GM19238 (cell line): ENCODE results near the gene NEGR1.

Experiments used
- DNase-seq: peaks from one replicate; pipeline ENCODE4 v3.0.0; 2011; ENCODE audit warnings: low spot score; ENCODE audit not compliant: insufficient read length

NEGR1 gene

DNA sequence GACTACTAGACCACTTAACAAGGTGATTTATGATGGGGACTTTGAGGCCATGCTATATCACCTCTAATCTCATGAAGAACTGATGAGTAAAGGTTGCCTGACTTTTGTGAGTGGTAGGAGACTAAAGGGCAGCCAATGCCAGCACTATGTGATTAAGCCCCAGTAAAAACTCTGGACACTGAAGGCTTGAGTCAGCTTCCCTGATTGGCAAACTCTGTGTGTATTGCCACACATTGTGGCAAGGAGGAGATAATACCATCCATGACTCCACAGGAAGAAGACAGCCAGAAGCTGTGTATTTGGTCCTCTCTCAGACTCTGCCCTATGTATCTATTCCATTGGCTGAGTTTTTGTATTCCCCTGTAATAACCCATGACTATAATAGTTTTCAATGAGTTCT lies 788.2 kb downstream of the NEGR1 start:
- no peak for DNase-seq

DNA sequence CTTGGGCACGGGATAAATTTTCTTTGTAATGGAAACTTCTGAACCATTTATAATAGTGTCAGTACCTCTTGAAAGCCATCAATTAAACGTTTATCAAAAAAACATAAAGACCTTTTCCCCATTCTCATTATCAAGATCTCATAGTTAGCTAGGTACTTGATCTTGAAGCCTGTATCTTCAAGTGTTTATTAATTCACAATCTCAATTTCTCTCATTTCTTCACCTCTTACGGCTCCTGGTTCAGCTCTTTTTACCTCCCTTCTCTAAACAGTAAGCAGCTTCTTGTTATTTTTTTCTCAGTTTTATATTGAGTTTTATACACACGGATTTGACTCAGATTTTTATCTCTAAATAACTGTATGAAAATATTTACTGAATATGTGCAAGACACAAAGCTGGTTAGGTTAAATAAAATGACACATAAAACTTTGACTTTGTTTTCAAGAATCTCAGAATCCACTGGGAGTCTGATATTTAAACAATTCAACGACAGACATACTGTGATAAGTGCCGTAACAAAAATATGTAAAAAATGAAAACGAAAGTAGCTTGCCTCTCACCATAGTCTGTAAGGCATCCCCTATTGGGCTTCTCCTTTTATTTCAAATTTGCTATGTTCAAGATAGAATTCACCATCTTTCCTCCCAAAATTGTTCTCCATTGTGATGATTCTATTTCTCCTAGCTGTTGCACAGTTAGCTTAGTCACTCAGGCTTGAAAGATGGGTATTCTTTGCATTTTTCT lies 789.9 kb downstream of the NEGR1 start:
- no peak for DNase-seq

DNA sequence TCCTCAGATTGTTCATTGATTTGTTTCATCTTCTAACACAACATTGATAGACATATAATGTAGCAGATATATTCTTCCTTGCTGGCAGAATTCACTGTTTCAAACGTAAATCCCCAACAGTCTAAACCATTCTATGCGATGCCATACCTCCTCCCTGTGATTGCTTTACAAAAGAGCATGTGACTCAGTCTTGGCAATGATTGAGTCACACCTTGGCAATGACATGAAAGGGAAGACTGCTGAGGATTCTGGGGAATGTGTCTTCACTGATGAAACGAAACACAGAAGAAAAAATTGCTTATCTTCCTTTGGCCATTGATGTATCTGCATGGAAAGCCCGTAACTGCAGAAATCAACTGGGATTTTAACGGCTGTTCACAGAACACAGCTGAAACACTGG lies 791.9 kb downstream of the NEGR1 start:
- DNase-seq: no peak

DNA sequence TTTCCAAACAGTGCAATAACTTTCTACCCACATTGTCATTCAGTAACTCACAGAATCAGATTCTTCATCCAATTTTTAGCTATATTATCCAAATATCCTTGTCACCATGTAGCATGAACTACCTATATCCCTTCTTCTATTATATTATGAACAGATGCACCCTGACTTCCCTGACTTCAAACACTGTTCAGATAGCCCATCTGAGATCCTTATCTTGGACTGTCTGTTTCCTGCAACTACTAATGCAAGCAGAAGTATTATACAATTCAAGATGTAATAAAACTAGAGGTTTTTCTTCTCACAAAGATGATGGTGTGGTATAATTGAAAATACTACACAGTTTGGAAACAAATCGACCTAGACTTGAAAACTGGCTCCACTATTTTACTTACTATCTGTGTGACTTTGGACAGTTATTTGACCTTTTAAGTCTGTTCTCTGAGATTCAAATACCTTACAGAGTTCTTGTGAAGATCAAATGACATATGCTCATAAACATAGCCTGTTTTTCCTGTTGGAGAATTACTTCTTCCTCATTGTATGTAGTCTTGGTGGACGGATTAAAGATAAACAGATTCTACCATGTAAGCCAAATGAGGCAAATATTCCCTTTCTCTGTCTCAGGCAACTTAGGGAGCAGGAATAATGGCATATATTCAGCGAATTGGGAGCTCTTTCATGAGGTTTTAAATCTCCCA lies 793.6 kb downstream of the NEGR1 start:
- no peak for DNase-seq

DNA sequence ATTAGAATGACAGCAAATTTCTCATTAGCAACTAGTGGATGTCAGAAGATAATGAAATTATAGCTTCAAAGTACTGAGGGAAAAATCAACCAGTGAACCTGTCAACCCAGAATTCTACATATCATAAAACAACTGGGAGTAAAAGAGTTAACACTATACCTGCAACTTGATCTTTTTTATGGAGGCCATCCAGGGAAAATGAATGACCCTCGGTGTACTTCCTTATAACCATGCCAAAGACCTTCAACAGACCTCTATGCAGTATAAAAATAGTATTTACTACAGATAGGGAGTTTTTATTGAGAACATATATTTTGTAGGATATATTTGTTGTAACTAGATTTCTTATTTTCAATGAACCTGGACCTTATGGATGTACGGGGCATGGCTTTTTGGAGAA lies 809.0 kb downstream of the NEGR1 start:
- no peak for DNase-seq

DNA sequence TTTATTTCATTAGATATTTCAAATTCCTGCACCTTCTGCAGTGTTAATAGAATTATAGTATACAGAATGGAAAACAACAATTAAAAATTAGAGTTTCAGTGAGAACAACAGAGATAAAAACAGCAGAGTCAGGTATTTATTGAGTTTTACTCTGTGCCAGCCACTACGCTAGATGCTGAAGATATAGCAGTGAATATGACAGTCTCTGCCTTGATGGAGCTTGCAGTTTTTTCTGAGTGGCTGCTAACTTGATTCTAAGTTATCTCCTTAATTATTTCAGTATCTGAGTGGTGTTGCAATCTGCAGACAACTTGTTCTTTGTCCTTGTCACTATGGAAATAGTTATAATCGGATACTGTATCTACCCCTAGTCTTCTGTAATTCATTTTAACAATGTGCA lies 817.2 kb downstream of the NEGR1 start:
- no peak for DNase-seq

DNA sequence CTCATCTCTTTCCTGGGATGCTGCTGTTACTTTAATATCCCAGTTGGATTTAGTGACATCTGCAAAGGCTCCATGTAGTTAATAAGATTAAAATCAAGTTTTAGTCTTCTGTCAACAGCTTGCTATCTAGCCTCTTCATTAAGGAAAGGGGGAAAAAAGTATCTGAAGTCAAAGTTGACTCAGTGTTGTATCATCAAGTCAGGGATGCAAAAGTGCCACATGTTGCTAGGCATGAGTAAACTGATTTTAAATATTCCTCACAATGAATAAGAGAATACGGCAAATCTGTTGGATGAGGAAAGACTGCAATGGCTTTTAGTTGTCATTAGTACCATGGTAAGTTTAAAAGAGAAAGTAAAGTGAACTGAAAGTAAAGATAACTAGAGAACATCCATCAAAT lies 818.3 kb downstream of the NEGR1 start:
- DNase-seq: no peak

DNA sequence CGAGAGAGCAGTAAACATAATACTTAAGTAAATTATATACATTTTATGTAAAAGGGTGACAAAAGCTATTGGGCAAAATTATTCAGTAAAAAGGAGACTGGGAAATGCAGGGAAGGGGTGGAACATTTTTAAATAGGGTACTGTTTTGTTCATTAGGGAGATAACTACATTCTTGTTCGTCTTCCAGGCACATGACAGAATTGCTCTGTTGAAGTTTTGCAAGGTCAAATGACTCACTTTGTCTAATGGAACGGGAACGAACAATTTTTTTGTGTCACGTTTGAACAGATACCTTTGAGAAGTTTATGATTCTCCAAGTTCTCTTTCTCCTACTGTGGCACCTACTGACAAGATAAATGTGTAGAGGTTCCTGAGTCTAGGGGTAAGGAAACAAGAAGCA lies 819.2 kb downstream of the NEGR1 start:
- DNase-seq: no peak

DNA sequence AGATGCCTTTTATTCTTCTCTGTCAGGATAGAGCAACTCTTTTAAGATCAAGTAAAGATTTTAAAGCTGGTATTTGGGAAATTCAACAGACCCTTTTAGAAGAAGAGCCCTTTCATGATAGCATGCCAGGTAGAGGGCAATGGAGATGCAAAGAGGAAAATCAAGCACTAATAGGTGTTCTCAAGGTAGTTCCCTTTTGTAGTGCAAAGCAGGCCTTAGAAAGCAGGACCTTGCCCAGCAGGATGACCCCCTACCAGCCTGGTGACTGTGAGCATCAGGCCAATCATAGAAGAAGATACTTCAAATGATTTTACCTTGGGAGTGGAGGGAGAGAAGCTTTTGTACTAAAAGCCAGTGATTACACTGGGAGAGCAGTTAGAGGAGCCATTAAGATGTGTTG lies 820.1 kb downstream of the NEGR1 start:
- no peak for DNase-seq

DNA sequence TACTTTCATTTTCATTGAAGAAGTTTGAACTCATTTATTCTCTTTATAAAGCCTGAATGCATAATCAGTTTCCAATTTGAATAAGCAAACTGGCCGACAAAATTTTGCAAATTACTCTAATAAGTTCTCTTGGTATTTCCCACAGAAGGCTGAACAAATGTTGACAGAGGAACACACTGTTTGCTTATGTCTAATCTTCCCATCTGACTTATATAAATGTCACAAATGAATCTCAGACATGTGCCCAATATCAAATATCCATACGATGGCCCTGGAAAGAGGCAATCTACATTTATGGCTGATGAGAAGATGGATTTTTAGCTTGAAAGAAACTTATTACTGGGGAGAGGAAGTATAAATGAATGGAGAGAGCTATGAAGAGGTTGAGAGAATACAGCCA lies 820.9 kb downstream of the NEGR1 start:
- DNase-seq: no peak

DNA sequence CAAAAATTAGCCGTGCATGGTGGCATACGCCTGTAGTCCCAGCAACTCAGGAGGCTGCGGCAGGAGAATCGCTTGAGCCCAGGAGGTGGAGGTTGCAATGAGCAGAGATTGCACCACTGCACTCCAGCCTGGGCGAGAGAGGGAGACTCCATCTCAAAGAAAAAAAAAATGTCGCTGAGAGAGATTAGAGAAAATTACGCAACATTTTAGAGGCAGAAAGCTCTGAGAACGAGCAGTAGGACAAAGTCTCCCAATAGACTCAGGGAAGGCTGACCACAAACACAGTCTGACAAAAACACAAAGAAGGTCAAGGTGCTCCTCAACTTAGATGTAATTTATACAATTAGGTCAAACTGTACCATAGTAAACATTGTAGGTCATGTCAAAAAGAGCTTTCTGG lies 833.9 kb downstream of the NEGR1 start:
- no peak for DNase-seq

DNA sequence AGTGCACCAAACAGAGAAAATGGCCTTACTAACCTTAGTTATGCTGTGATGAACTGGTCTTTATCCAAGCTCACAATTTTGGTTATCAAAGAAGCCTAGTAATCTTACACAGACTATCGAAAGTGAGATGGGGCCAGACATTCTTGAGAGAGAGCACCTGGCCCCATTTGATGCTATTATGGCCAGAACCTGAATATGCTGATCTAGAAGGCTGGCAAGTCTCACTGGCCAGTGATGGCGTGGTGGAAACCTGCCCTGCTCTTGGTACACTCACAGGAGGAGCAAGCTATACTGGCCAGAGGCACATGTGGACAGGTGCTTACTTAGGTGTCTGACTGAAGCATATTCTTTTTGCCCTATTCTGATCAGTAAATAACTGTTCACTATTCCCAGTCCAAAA lies 843.7 kb downstream of the NEGR1 start:
- DNase-seq: no peak

DNA sequence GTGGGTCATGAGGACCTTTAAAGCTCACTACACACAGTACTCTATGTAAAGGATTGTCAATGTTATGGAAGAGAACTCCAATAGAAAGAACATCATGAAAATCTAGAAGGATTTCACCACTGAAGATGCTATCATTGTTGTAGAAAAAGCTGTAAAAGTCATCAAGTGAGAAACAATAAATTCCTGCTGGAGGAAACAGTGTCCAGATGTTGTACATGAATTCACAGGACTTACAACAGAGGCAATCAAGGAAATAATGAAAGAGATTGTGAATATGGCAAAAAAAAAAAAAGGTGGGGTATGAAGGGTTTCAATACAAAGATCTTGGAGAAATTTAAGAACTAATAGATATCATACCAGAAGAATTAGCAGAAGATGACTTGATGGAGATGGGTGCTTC lies 846.4 kb downstream of the NEGR1 start:
- DNase-seq: no peak

DNA sequence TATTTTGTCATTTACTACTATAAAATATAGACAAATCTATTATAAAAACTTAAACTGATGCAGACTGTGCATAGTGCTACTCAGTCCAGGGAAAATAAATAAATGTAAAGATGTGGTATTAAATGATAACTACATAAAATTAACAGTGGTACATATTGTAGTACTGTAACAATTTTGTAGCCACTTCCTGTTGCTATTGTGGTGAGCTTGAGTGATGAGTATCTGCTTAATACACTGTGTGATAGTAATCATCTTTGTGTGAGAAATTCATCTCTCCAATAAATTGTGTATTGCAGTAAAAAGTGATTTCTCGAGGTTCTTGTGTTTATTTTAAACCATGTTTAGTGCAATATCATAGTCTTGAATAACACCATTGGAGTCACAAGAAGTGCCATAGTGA lies 848.1 kb downstream of the NEGR1 start:
- DNase-seq: no peak

DNA sequence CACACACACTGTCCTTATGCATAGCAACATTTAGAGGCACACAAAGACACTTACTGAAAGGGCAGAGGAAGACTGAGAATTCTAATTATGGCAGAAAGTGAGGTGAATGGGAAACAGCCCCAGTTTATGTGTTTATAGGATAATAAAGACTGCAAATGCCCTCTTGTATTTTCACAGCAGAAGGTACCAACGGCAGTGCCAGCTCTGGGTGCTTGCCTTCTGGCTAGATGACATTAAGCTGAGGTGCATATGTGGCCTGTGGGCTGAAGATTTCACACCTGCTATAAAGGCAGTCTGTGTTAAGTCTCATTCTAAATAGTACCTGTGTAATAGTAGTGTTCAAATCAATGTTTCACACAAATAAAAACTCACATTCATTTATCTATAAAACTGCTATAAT lies 854.3 kb downstream of the NEGR1 start:
- no peak for DNase-seq

DNA sequence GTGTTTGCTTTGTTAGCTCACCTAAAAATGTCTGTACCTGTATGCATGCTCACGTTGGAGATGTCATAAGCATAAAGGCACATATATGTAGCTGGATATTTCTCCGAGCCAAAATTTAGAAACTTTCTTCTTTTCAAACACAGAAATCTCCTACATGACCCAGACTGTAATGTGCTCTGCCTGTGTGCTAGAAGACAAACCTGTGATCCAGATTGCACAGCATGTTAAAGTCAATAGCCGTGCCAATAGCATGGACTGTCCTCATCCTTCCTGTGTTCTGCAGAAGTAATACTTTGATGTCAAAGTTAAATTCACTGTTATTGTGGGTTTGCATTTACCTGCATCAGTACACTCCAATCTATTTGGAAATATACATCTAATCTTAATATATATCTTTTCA lies 855.3 kb downstream of the NEGR1 start:
- DNase-seq: no peak

DNA sequence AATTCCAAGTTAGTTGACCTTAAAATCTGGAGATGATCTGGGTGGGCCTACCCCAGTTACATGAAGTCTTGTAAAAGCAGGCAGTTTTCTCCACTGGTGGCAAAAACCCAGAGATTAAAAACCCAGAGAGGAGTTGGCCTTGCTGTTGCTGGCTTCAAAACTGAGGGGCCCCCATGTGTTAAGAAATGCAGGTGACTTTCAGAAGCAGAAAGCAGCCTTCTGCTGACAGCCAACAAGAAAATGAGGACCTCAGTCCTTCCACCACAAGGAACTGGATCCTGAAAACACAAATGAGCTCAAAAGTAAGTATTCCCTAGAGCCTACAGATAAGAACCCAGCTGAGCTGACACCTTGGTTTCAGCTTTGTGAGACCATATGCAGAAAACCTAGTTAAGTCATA lies 857.8 kb downstream of the NEGR1 start:
- DNase-seq: no peak

DNA sequence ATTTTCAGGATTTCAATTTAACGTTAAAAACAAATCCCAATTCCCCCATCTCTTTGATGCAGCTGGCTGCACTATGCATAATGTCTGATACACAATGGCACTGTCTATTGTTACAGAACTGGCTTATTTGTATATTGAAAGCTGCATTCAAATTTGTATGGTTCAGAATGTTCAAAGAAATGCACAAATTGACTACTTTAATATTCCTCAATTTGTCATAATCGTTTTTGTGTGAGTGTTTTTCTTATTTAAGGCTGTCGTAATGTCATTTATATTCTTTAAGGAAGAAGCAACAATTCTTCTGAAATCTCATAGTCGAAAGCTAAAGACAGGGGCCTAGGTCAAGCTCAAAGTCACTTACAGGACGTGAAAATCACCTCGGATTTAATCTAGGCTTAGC lies 860.1 kb downstream of the NEGR1 start:
- no peak for DNase-seq

DNA sequence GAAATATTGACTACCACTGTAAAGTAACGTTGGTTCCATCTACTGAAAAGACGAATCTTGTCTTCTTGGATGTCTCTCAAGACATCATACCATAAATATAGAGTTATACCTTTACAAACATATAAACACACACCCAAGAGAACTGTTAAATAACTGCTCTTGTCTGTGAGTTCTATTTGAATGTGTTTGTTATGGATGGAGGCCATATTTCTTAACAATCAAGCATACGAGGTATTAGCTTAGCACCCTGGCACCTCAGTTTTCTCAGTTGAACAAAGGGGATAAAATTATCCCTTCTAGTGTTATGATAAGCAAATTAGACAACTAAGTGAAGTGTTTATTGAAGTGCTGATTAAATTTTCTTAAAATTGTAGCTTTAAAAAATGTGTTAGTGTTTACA lies 864.9 kb downstream of the NEGR1 start:
- DNase-seq: no peak

DNA sequence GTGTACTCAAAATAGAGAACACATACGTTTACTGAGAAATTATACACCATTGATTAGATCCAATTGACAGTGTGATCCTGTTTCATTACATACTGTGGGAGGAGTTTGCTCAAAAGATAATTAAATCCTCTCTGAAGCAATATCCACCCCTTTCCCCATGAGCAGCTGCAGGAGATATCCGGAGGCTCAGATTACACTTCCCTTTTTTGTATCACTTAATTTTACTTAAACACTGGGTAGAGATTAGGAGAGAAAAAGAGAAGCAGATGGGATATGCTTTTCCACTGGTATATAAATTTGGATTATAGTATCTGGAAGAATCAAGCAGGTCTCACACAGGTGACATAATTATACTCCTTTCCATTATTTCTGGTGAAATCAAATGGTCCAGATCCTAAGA lies 868.2 kb downstream of the NEGR1 start:
- DNase-seq: no peak

DNA sequence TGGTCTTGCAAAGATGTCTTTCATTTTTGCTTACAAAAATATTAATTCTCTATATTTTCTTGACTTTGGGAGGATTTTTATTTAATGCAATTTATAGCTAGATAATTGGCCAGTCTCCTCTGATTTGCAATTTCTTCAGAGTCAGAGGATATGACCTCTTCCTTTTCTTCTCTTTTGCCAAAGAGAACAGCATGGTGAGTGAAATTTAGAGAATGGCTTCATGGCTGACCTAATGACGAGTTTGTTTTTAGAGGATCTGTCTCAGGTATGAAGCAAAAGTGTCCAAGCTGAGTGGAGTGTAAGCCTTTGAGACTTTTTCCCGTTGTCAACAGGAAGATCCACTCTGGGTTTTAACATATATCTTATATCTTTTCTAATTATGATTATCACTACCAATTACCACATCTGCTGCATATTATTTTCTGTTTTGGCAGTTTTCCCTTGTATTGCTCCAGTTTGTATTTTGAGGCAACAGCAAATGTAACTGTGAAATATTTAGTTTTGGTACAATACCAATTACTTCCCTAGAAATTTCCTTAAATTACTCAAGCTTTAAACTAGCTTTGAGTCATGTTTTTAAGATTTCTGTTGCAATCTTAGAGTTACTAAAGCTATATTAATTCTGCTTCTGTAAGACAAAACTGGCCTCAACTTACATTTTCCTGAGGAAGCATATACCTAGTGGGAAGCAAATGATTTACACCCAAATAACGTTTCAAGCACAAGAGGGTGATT lies 868.7 kb downstream of the NEGR1 start:
- no peak for DNase-seq

DNA sequence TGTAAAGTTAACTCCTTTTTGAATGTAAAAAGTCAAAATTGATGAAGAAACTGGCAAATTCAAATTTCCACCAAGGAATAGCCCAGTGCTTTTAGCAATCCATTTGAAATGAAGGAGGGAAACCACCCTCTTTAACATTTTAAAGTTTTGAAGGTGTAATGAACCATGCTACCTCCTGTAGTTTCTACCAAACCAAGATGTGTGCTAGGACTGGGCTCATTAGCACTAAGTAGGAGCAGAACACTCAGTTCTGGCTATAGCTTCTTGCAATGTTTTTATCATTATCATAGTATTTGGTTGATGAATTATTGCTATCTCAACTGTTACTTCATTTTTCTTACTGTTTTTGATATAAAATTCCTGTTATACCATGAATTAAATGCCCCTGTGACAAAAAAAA lies 882.3 kb downstream of the NEGR1 start:
- DNase-seq: no peak

DNA sequence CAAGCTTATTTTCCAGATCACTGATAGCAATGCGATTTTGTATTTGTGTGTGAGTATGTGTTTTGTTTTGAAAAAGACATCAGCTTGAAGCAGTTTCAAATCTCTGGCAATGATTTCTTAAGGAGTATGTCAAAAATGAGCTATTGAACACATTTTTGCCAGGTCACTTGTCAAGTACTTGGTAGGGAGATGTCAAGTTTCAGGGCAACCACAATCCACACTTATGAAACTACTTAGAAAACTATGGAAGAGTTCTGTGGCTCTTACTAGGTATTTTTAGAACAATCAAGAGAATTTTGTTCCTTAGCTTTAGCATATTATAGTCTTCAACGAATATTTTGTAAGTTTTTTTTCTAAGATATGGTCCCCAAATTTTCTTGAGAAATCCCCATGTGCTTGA lies 882.7 kb downstream of the NEGR1 start:
- DNase-seq: no peak
